Measurements from ENCODE around the gene KIAA0232.
A peak's percentile ranks its signal among the peaks of the same experiment; 100 is the strongest.

- no peak for TF ChIP-seq GABPA (IDR thresholded peaks at IDR 0.05 in 1 of 2, conservative IDR thresholded peaks at IDR 0.05 in 1 of 2)
- TF ChIP-seq CTCF (IDR thresholded peaks at IDR 0.05; ENCODE audit: low read depth, low read length, missing input control), result no peak
- TF ChIP-seq RAD21 (IDR thresholded peaks at IDR 0.05), result peak; percentile 40 to 48
- peak; percentile 46 for TF ChIP-seq REST (IDR thresholded peaks at IDR 0.05)
- TF ChIP-seq, protein P1, sequence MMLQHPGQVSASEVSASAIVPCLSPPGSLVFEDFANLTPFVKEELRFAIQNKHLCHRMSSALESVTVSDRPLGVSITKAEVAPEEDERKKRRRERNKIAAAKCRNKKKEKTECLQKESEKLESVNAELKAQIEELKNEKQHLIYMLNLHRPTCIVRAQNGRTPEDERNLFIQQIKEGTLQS (IDR thresholded peaks at IDR 0.05), result no peak
- peak in 1 of 2 donors; percentile 46 for TF ChIP-seq JUND (IDR thresholded peaks at IDR 0.05)
These were observed 147.4 kb downstream of the KIAA0232 start for GRCh38 chr4:6929812-6930464.
